ENCODE results near the gene AGXT2.

The AGXT2 gene

GRCh38 chr5:35047785-35048404 lies at the start of gene AGXT2:
TSS of gene AGXT2 (minus strand) at chr5:35047949. CDS start at chr5:35047892, 57 bp downstream.
- no peak for DNase-seq

DNA sequence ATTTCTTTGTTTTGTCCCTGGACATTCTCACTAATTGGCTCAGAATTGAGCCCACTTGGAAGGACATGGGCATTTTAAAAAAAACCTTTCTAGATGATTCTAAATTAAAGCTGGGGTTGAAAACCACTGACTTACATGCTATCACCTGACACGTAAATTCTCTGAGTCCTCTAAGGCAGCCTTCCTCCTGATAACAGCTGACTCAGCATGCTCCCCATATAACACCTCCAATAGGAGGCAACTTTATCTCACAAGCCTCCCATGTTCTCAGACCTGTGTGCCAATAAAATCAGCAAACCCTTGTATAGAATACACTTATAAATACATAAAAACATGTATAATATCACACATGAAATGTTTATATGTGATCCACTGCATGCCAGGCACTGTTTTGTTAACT lies 49.2 kb upstream of the AGXT2 start:
- no peak for DNase-seq

- DNase-seq, result peak; percentile 18
Observed at GRCh38 chr5:35096216-35096615, 48.5 kb upstream of the AGXT2 start.

- no peak for DNase-seq
Observed at GRCh38 chr5:35095366-35095765, 47.6 kb upstream of the AGXT2 start.

DNA sequence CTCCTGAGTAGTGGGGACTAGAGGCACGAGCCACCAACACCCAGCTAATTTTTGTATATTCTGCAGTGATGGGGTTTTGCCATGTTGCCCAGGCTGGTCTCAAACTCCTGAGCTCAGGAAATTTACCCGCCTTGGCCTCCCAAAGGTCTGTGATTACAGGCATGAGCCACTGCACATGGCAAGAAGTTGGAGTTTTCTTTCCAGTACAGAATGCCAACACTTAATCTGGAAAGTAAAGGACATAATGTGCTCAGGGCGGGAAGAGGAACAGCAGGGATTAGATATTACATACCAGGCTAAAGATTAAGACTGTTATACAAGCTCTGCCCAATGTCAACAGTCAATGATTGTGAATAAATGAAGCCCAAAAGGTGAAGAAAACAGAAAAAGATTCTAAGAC lies 47.2 kb upstream of the AGXT2 start:
- no peak for DNase-seq

DNA sequence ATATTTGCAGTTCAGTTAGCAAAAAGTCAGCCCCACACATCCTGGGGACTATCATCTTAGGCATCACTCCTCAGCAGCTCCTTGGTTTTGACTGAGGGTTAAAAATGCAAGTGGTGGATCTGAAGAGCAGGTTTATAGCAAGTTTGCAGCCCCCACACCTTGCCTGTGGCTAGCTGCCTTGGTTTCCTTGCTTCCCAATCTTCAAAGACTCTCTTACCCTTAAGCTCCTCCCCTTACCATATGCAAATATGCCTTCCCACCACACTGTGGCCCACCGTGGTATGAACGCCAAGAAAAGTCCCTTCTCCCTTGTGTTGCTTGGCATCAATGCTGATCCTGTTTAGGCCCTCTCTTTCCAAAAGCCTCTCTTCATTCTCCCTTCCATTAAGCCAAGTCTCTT lies 45.0 kb upstream of the AGXT2 start:
- no peak for DNase-seq

- DNase-seq, result no peak
Observed at GRCh38 chr5:35091704-35092103, 44.0 kb upstream of the AGXT2 start.

DNA sequence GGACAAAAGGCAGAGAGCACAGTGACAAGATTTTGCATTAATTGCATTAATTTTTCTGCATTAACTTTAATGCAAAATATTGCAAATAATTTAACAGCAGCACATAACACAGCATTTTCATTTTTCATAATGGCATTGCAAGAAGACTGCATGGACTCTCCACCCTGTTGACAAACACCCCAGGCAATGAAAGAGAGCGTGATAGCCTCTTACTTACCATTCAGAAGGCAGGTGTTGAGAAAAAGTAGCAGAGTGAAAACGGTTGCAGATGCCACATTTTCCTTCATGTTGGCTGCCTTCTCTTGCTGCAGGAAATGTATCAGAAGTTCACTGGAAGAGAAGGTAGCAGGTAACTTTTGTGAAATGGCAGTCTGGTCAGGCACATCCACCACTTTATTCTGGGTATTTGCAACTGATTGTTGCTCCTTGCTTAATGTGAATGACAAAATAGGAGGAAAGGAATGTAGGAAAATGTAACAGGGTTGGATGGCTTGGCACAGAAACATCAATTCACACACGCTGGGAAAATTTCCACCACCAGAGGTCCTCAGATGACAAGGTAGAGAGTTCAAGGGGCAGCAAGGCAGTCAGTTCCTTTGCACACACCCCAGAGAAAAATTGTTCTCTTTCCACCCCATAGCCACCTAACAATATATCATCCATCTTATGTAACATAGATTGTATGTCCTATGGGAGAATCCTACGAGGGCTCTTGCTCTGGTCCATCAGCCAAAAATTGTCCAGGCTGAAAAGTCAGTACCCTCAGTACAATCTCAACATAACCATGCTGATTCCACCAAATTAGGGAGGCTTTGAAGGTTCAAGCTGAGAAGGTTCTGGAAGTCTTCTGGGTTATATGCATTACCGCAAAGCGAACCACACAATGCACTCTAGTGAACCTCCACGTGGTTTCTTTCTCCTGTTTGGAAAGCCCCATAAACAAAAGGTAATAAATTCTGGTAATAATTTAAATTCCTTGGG lies 41.9 kb upstream of the AGXT2 start:
- DNase-seq, result peak; percentile 64

DNA sequence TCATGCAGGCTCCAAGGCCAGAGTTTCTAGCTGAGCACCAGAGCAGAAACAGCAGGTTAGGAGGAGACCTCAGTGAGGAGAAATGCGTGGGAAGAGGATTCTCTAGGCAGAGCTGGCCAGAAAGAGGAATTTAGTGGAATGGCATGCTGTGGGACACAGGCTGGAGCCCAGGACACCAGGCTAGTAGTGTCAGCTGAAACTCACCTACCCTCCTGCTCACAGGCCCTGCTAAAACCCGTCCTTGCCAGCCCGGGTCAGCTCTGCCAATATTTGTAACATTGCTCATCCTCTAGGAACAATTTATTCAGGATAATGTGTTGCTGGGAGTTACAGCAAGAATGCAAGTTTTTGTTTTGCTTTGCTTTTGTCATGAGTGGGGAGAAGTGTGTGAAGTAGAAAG lies 40.2 kb upstream of the AGXT2 start:
- no peak for DNase-seq

- no peak for DNase-seq
Observed at GRCh38 chr5:35083150-35083549, 35.4 kb upstream of the AGXT2 start.

- no peak for DNase-seq
Observed at GRCh38 chr5:35082530-35082929, 34.8 kb upstream of the AGXT2 start.

DNA sequence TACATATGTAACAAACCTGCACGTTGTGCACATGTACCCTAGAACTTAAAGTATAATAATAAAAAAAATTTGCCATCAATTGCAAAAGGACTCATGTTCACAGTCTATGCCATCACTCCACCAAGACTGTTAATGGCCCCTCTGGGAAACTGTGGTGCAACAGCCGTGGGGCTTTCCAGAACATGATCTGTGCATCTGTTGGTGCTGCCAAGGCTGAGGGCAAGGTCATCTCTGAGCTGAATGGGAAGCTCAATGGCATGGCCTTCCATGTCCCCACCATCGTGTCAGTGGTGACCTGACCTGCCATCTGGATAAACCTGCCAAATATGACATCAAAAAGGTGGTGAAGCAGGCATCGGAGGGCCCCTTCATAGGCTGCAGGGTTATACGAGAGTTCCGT lies 33.4 kb upstream of the AGXT2 start:
- DNase-seq, result no peak

DNA sequence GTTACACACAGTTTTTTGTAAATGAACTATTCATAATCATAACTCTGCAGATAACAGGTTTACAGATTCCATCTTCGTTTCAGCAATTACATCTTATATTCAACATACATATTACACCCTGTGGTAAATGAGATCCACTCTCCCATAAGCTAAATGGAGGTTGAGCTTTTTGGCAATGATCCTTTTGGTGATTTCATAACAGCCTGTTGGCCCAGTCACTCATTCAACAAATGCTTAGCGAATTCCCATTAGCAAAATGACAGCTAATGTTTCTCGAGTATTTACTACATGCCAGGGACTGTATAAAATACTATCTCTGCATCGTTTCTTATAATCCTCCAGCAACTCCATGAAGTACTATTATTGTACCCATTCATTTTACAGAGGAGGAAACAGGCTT lies 25.4 kb upstream of the AGXT2 start:
- no peak for DNase-seq

DNA sequence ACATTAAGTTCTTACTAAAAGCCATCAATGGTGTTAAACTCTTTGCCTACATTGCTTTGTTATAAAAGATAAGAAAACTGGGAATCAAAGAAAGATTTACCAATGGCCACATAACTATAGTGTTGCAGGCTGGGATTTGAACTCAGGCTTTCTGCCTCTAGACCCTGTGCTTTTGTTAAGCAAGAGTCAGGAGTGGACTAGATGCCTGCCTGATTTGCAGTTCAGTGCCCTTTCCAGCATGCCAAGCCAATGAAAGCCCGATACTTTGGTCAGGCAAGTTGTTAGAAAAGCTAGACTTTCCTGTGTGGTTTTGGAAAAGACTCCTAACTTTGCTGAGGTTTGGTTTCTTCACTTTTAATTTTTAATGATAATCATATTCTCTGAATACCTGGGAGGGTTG lies 21.4 kb upstream of the AGXT2 start:
- DNase-seq, result no peak

- no peak for DNase-seq
Observed at GRCh38 chr5:35067985-35068384, 20.2 kb upstream of the AGXT2 start.

DNA sequence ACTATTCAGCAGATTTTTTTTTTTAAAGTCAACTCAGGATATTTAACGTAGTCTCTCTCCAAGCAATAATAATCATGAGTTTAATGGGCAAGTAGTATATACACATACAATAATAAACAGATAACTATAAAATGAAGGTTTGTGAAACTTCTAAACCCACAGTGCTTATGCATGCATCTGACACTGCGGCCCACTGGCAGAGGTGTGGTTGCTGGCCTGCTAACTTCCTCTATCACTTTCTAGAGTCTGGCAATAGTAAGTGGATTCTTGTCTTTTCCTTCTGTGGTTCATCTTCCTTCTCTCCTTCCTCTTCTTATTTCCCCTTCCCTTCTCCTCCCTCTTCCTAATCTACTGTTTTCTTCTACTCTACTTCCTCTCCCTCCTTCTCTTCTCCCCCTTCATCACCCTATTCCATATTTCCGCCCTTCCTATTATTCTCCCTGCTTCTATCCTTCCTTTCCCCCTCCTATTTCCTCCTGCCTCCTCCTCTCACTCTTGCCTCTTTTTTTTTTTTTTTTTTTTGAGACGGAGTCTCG lies 18.6 kb upstream of the AGXT2 start:
- no peak for DNase-seq

DNA sequence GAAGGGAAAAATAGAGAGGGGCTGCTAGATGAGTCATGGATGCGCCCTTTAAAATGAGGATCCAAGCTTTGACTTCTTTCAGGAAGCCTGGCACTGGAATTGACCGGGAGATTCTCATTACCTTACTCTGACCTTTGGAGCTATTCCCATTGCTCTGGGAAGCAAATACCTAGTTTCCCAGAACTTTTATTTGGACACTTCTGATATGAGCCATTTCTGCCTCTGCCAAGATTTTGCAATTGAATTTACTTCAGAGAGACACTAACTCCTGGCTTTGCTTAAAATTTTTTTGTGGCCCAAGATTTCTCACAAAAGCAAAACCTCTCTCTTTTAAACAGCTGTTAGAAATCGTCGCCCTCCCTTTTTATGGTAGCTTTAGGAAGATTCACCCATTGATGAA lies 15.7 kb upstream of the AGXT2 start:
- DNase-seq, result no peak

DNA sequence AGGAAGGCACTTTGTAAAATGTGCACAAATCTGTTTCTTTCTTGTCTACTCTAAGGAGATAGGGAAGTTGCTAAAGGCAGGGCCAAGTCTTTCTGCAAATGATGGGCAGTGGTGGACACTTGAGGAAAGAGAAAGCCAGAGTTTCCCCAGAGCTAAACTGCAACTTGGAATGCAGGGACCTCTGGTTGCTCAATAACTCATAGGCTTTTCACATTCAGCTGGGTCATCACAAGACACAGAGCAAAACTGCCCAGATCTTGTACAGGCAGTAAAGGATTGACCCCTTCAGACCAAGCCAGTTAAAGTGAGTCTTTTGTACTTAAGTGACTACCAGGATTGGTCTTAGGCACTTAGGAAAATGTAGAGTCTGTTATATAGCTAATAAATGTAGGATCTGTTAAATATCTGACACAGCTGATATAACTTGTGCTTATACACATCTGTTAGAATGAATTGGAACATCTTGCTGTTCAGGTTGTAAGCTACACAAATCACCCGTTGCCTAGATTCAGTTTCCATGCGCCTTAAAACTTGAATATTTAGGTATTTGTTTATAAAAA lies 13.5 kb upstream of the AGXT2 start:
- DNase-seq, result no peak

DNA sequence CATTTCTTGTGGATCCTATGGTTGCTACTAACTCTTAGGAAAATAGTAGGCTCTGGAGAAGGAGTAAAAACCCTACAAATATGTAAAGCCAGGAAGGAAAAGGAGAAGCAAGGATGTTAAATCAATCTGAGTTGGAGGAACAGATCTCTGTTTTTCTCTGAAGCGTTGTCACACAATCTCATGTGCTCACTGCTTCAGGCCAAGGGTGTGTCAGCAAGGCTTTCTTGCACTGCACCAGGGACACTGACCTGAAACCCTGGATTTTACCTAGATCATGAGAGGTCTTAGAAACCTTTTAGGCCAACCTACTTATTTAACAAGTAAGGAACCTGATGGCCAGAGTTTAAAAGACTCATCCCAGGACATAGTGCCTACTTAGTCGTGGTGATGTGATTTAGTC lies 12.5 kb upstream of the AGXT2 start:
- no peak for DNase-seq

DNA sequence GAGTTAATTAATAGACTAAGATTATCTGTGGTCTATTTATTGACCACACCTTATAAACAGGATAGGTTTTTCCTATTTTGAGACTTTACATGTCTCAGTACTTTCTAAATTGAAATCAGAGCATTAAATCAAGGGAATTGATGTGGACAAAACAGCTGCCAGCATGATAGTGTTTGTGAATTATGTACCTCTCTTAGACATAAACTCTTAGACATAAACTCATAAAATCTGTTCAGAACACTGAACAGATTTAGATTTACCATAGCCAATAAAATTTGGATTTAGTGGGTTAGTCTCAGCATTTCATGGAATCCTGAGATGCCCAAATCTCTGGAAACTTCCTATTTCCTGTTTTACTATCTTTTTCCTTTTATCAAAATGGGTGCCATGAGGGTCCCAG lies 11.5 kb upstream of the AGXT2 start:
- no peak for DNase-seq

DNA sequence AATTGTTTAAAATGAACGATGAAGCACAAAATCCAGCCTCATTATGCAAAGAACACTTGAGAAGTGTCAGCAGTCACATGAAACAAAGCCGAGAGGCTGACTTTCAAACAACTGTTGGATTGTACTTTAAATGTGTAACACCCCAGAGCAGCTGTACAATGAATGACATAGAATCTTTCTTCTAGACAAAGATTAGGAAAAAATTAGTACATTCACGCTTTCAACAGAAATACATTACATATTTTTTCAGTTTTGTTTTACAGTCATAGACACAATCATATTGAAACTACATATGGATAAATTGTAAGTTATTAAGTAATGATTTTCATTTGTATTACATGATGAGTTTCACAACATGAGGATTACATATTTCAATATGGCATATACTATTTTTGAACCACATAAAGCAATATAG lies 10.6 kb upstream of the AGXT2 start:
- DNase-seq, result no peak

DNA sequence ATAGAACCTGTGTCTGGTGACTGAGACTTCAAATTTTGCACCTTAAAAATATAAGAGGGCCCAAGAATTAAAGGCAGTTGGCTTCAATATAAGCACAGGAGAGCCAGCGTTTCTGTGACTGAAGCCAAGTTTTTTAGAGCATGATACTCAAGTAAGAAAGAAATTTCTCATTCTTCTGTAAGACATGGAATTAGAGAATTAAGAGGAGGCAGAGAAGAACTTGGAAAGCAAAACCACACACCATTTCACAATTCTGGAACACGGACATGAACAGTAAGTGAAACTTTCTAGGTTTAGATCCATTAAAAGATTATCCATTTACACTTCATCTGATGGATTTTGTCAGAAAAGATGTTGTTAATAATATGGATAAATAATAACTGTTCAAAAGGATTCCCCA lies 8.9 kb upstream of the AGXT2 start:
- DNase-seq, result no peak

DNA sequence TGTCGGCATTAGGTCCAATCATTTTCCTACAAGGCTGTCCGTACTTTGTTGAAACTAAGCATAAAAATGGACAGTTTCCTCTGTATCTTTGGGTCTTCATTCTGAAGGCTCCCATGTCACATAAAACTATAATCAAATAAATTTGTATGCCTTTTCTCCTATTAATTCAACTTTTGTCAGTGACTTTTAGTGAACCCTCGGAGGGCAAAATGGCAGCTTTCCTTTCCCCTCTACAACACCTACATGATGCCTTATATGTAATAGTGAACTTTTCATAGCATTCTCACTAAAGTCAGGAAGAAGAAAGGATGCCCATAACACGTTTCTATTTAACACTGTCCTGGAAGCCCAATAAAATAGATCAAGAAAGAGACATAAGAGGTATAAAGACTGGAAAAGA lies 5.1 kb upstream of the AGXT2 start:
- no peak for DNase-seq

All from femur (tissue), 1 donor.